HG02610 (cell line): ENCODE data around the gene ARHGAP4.

Experiments used
- ATAC-seq: cut with Tn5 transposase; IDR thresholded peaks from one replicate; pipeline ENCODE4 v1.9.1; 2021; ENCODE audit warnings: mild to moderate bottlenecking, moderate library complexity; ENCODE audit not compliant: unreplicated experiment

ARHGAP4 gene

DNA sequence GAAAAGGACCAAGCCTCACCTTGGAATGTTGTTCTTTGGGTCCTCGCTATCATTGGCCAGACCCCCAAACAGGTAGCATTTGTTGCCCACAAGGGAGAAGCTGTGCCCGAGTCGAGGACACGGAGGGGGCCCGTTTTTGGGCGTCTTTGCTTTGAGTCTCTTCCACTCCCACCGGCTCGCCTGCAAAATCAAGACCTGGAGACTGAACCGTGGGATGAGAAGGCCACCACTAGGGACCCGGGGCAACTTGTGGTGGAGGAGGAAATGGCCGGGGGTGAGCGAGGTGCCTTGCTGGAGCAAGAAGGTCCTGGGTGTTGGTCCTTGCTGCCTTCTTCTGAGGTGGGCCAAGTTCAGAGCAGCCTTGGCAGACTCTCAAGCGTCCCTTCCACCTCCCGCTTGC lies 38.0 kb upstream of the ARHGAP4 start:
- no peak for ATAC-seq

GRCh38 chrX:153963546-153963945 lies 37.5 kb upstream of the ARHGAP4 start:
- ATAC-seq, result no peak

DNA sequence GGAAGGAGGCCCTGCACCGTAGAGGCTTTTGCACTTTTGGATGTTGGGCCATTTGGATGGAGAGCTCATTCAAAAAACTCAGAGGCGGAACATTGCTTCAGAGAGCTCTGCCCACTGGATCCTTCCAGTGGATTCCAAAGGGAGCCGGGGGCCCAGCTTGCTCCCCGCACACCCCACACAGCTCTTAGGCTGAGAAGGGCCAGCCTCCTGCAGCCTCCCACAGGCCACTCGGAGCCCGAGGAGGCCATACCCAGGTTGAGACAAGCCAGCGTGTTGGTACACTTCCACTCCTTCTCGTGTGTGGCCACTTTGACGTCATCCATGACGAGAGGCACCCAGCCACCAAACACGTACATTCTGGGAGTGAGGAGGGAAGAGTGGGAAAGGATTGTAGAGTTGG lies 35.2 kb upstream of the ARHGAP4 start:
- no peak for ATAC-seq

DNA sequence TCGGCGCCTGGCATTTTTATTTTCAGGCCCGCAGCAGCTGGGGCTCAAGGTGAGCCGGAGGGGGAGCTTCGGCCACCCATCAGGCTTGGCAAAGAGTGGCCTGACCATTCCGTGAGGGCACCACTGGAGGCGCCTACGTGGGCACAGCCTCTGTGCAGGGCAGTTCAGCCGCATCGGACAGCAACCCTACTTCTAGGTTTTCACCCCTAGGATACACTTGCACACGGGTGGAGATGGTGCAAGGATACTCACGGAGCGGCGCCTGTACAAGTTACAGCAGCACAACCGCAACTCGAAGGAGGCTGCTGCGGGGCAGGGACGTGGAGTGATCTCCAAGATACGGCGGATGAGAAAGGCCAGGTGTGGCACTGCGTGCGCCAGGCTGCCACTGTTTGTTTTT lies 34.7 kb upstream of the ARHGAP4 start:
- ATAC-seq, result no peak

GRCh38 chrX:153960077-153960476 lies 34.0 kb upstream of the ARHGAP4 start:
- no peak for ATAC-seq

GRCh38 chrX:153959649-153960048 lies 33.6 kb upstream of the ARHGAP4 start:
- ATAC-seq, result no peak

- ATAC-seq, result no peak
Observed at GRCh38 chrX:153958605-153959004, 32.5 kb upstream of the ARHGAP4 start.

- no peak for ATAC-seq
Observed at GRCh38 chrX:153957224-153957623, 31.2 kb upstream of the ARHGAP4 start.

- ATAC-seq, result no peak
Observed at GRCh38 chrX:153956044-153956907, 30.2 kb upstream of the ARHGAP4 start.

DNA sequence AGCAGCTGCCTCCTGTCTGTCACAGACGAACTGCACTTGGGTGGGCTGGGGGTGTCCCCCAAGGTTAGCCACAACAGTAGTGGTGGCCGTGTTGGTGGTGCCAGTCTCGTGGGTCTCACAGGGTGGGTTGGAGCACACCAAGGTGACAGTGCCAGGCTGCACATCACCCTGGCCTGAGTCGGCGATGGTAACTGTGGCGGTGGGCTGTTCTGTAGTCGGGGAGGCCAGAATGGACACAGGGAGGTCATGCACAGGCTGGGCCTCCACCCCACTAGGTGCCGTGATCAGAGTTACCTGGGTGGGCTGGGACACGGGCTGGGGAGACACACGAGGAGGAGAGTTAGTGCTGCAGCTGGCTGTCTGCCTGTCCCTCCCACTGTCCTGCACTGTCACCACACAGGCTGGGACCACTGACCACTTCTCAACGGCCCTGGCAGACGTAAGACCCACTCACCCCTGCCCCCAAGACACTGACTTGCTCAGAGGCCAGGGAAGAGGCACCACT lies 29.2 kb upstream of the ARHGAP4 start:
- no peak for ATAC-seq

DNA sequence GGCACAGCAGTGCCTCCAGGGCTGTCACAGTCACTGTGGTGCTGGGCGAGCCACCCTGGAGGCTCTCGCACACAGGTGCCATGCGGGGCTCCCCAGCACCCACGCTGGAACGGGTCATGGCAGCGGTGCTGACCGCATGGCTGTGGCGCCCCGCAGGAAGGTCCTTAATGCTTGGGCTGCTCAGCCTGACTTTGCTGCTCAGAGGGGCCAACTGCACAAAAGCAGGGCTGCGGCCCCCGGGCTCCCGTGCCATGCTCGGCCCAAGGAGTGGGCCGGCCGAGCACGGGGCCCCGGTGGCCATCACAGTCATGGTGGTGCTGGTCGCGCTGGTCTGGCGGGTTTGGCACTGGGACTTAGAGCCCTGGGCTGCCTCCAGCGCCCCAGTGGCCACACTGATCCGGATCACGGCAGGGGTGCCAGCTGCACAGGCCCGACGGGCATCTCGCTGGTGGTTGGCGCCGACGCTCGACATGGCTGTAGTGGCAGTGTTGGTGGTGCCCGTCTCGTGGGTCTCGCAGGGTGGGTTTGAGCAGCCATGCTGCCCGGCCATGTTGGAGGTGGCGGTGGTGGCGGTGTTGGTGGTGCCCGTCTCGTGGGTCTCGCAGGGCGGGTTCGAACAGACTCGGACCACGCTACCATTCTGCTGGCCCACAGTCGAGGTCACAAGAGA lies 28.6 kb upstream of the ARHGAP4 start:
- no peak for ATAC-seq

DNA sequence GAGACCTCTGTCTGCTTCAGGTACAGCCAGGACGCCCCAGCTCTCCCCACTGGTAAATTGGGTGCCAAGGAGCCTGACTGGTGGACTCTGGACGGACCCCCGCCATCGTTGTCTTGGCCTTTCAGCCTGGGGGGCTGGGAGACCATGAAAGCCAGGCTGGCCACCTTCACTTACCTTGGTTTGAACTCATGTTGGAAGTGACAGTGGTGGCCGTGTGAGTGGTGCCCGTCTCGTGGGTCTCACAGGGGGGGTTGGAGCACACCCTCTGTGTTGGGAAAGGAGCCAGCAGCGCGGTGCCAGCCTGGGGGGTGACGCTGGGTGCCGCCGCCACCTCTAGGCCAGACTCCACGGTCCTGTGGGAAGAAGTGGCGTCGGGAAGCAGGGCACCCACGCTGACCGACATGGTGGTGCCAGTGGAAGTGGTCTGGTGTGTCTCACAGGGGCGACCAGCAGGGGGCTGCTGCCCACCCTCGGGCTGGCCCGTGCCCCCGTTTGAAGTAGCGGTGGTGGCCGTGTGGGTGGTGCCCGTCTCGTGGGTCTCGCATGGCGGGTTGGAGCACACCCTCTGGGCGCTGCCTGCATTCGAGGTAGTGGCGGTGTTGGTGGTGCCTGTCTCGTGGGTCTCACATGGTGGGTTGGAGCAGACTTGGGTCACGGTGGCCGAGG lies 28.0 kb upstream of the ARHGAP4 start:
- no peak for ATAC-seq

GRCh38 chrX:153953342-153953830 lies 27.3 kb upstream of the ARHGAP4 start:
- ATAC-seq, result no peak

- no peak for ATAC-seq
Observed at GRCh38 chrX:153952373-153953026, 26.4 kb upstream of the ARHGAP4 start.

- ATAC-seq, result no peak
Observed at GRCh38 chrX:153951683-153952372, 25.8 kb upstream of the ARHGAP4 start.

DNA sequence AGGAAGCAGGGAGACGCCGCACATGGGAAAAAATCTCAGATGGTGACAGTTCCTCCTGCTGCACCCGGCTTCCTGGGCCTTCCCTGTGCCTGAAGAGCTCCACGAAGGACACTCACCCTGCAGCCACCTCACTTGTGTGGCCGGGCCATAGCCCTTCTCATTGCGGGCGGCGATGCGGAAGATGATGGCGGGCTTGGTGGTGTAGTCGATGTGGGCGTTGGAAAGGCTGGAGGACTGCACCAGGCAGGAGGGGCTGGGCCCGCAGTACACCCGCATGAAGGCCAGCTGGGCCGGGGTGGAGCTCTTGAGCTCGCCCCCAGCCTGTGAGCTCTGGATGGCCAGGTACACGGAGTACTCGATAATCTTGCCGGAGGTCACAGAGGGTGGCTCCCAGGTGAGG lies 24.1 kb upstream of the ARHGAP4 start:
- ATAC-seq, result no peak

GRCh38 chrX:153948847-153949805 lies 23.1 kb upstream of the ARHGAP4 start:
- ATAC-seq, result no peak

DNA sequence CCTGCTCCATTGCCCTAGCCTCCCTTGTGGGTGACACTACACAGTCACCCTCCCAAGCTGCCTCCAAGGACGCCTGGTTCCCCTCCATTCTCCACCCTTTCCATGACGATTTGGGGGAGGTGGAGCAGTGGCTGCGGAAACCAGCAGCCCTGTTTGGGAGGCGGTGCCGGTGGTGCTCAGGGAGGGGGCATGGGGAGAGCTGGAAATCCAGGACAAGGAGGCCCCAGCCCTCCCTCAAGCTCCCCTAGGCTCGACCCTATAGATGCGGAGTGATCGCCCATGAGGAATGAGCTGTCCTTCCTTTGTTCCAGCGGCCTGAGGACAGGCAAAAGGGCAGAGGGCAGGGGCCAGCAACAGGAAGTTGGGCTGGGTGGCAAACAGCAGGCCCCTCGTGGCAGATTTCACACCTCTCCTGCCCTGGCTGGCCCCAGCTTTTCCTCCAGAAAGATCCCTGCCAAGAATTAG lies 22.0 kb upstream of the ARHGAP4 start:
- ATAC-seq, result no peak
